Measurements from ENCODE around the gene TAS2R40. TPM values are rescaled to one million over a fixed set of nuclear protein-coding genes. Genes with fewer than 3 reads are reported as not detected.

Gene TAS2R40
- polyA plus RNA-seq, 1 of the 3 experiments (the other 2 are of a cell fraction) = not detected

- 81% methylated on average over 2 of the region's 2 CpGs for WGBS (ENCODE audit: low lambda C conversion rate)
- Histone ChIP-seq H3K4me2 (no peak overlapping the region), H3F3A (replicated peaks; ENCODE audit: insufficient read depth) (no peaks in the 10 kb centered on the region), H3K9me2 (no peaks in the 10 kb centered on the region), H3K9ac (no peak overlapping the region), H3K27me3 (ENCODE audit: insufficient read depth) (no peaks in the 10 kb centered on the region), H3K9me3 (peaks cover 20% of the 10 kb centered on the region), H3K4me3 (ENCODE audit: low read depth in 2 of 2, low read length in 1 of 2) (no peak overlapping the region), H3K36me3 (replicated peaks in 1 of 2; ENCODE audit: control insufficient read depth in 1 of 2, insufficient read depth in 2 of 2, low read length in 1 of 2) (no peaks in the 10 kb centered on the region), H3K27ac (ENCODE audit: low read depth in 2 of 2, low read length in 1 of 2) (no peak overlapping the region), H2AFZ (ENCODE audit: low read depth) (no peak overlapping the region), H3K4me1 (ENCODE audit: control insufficient read depth in 1 of 2, insufficient read depth in 2 of 2, low read depth in 1 of 2, low read length in 1 of 2) (peaks cover 2 to 4% of the 10 kb centered on the region in 2 experiments; a peak in 2 of 4 replicates), H4K20me1 (ENCODE audit: insufficient read depth) (no peaks in the 10 kb centered on the region), H3K79me2 (ENCODE audit: insufficient read depth) (no peaks in the 10 kb centered on the region)
- TF ChIP-seq MEF2A (IDR thresholded peaks at IDR 0.05; ENCODE audit: borderline replicate concordance, low read depth) (no peak), FOSL2 (IDR thresholded peaks at IDR 0.05; ENCODE audit: borderline replicate concordance, low read depth) (no peak), GABPA (IDR thresholded peaks at IDR 0.05; ENCODE audit: low read depth) (no peak), TEAD4 (IDR thresholded peaks at IDR 0.05; ENCODE audit: borderline replicate concordance, insufficient read depth) (no peak), NRF1 (IDR thresholded peaks at IDR 0.05; ENCODE audit: low read depth, low read length) (no peak), NFIC (IDR thresholded peaks at IDR 0.05; ENCODE audit: borderline replicate concordance) (no peak), MXI1 (IDR thresholded peaks at IDR 0.05; ENCODE audit: low read depth, low read length) (no peak), PBX3 (IDR thresholded peaks at IDR 0.05) (no peak), SIN3A (IDR thresholded peaks at IDR 0.05; ENCODE audit: borderline replicate concordance, low read depth, low read length) (no peak), RXRA (IDR thresholded peaks at IDR 0.05; ENCODE audit: borderline replicate concordance, low read depth) (no peak), JUND (IDR thresholded peaks at IDR 0.05) (no peak), USF2 (IDR thresholded peaks at IDR 0.05; ENCODE audit: borderline replicate concordance, low read depth, low read length) (no peak), IRF3 (IDR thresholded peaks at IDR 0.05; ENCODE audit: low read depth, low read length) (no peak), SMC3 (IDR thresholded peaks at IDR 0.05; ENCODE audit: low read depth, low read length) (no peak), ZBTB33 (IDR thresholded peaks at IDR 0.05; ENCODE audit: borderline replicate concordance, low read depth) (no peak)
- no peak for DNase-seq
- CTCF ChIA-PET = interaction anchor here (0.7 to 1.6 kb wide), 3 partner anchors 9 to 10 kb away, joined by 3 to 9 read pairs (median 4); partner anchors contain the start of gene TAS2R40
- POLR2A ChIA-PET = no interaction called here
Measured at GRCh38 chr7:143230602-143231457, 9.0 kb downstream of the TAS2R40 start.

Data from SK-N-SH (cell line).